Prostate gland (tissue), 2 donors: ENCODE measurements around the gene MYO15B. TPM values are rescaled to one million over a fixed set of nuclear protein-coding genes. Genes with fewer than 3 reads are reported as not detected.

ENCODE experiments used
- total RNA-seq, 2 donors: library from RNA; depleted of rRNA; stranded (reverse); fragments of >200 nt; gene quantifications; one replicate each; pipeline ENCODE4 v1.1.0, GENCODE V29; 2016

The MYO15B gene
- total RNA-seq, 2 donors from 2014 or later = 86.5 to 214 TPM

Other genes with a start within 250 kb of the MYO15B start
- gene GRB2, start 182.1 kb upstream of the MYO15B start, total RNA-seq = 10 to 100 TPM; 88.3 to 95.7 TPM
- gene TMEM94, start 131.2 kb upstream of the MYO15B start, total RNA-seq = 100 to 1,000 TPM in 1 of 2 donors, 10 to 100 TPM in 1; 63.5 to 128 TPM
- 10 to 100 TPM; 16.0 to 35.8 TPM for gene CASKIN2, start 72.3 kb upstream of the MYO15B start, total RNA-seq
- gene TSEN54, start 71.3 kb upstream of the MYO15B start, total RNA-seq = 10 to 100 TPM; 45.9 to 56.2 TPM
- gene LLGL2, start 62.1 kb upstream of the MYO15B start, total RNA-seq = 10 to 100 TPM; 43.0 to 65.3 TPM
- 1 to 10 TPM in 1 of 2 donors, under 1 TPM in 1; 0.27 to 4.1 TPM for gene SMIM5, start 45.6 kb downstream of the MYO15B start, total RNA-seq
- 100 to 1,000 TPM in 1 of 2 donors, 10 to 100 TPM in 1; 33.6 to 132 TPM for gene RECQL5, start 79.4 kb downstream of the MYO15B start, total RNA-seq
- gene SAP30BP, start 79.5 kb downstream of the MYO15B start, total RNA-seq = 10 to 100 TPM; 50.4 to 72.3 TPM
- 100 to 1,000 TPM in 1 of 2 donors, 10 to 100 TPM in 1; 81.0 to 105 TPM for gene ITGB4, start 133.7 kb downstream of the MYO15B start, total RNA-seq
- 10 to 100 TPM; 28.1 to 28.5 TPM for gene GALK1, start 177.4 kb downstream of the MYO15B start, total RNA-seq
- gene UNK, start 197.0 kb downstream of the MYO15B start, total RNA-seq = 10 to 100 TPM; 68.9 to 72.5 TPM